HG03354 (cell line): ENCODE data around the gene SMO.
"Not testable (repeated sequence)": the region's sequence is repeated elsewhere in the genome, so short reads cannot be mapped to it uniquely, and the experiment has no call there.

Source experiments
- ATAC-seq: cut with Tn5 transposase; IDR thresholded peaks from one replicate; pipeline ENCODE4 v1.9.1; 2021; ENCODE audit warnings: mild to moderate bottlenecking; ENCODE audit not compliant: unreplicated experiment, poor library complexity, severe bottlenecking

Gene SMO

DNA sequence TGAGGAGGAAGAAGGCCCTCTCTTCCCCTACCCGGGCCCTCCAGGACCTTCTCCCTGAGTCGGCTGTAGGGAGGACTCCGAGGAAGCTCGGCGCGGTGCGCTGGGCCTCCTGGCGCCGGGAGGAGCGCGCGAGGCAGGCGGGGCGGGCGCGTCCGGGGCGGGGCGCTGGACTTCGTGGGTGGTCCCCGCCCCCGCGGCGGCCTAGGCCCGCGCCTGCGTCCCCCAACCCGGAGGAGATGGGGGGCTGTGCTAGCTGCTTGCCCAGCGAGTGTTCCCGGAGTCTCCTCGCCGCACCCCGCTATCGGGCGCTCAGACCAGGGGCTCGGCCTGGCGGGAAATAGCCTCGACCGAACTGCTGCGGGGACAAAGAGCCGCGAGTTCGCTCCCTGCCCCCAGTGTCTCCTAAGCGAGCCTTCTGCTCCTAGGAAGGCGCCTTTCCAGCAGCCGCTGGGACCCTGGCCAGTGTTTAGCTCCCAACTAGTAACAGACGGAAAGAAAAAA, 19.2 kb upstream of the SMO start:
- peak; percentile 44 for ATAC-seq

- peak; percentile 53 for ATAC-seq
Observed at GRCh38 chr7:129169686-129170440, 18.6 kb upstream of the SMO start.

- ATAC-seq, result no peak
Observed at GRCh38 chr7:129170441-129171021, 17.9 kb upstream of the SMO start.

GRCh38 chr7:129173861-129174260, 14.6 kb upstream of the SMO start:
- ATAC-seq, result not testable (repeated sequence)

DNA sequence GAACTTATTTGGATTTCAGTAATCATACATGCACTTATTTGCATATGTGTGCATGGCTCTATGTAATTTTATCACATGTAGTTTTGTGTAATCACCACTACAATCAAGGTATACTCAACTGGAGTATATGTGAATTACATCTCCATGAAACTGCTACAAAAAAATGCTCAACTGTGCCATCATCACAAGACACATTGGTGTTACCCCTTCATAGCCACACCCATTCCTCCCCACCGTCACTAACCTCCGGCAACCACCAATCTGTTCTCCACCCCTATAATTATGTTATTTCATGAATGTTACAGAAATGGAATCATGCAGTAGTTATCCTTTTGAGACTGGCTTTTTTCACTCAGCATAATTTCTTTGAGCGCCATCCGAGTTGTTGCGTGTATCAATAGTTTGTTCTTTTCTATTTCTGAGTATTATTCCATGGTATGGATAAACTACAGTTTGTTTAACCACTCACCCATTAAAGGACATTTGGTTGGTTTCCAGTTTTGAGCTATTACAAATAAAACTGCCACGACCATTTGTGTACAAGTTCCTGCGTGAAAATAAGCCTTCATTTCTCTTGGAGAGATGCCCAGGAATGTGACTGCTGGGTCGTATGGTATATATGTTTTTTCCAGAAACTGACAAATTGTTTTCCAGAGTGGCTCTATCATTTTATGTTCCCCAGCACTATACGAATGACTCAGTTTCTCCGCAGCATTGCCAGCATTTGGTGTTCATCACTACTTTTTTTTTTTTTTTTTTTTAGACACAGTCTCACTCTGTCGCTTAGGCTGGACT, 11.3 kb upstream of the SMO start:
- ATAC-seq, result no peak

GRCh38 chr7:129184981-129185670, 3.3 kb upstream of the SMO start:
- ATAC-seq, result no peak

GRCh38 chr7:129186749-129187260, 1.6 kb upstream of the SMO start:
- ATAC-seq, result no peak

DNA sequence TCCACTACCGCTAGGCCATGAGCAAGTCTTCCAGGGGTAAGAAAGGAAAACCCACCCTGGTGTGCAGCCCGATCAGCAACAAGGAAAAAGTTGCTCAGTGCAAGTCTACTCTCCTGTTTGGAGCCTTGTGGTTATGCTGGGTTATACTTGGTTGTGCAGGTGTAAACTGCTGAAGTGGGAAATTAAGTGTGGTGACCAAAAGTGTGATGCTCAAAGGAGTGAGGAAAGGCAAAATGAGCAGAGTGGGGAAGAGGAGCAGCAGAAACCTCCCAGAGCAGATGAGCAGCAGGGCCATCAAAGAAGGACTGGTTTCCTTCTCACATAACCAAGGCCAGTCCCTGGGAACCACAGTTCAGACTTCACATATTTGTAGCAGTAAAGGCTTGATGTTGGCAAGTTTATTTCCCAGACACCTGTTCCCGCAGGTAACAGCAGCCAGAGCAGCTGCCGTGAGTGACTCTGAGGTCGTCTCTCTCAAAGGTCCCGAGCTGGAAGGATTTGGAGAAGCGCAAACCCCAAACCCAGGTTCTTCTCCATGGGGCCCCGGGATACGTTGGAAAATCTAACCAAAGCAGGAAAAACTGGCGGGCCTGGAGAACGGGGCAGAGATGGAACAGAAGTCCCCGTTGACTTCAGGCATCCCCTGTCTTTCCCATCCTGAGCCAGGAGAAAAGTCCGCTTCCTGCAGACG, 607 bp upstream of the SMO start:
- no peak for ATAC-seq

- peak; percentile 28 for ATAC-seq
Observed at GRCh38 chr7:129188892-129189660, 643 bp downstream of the SMO start.

DNA sequence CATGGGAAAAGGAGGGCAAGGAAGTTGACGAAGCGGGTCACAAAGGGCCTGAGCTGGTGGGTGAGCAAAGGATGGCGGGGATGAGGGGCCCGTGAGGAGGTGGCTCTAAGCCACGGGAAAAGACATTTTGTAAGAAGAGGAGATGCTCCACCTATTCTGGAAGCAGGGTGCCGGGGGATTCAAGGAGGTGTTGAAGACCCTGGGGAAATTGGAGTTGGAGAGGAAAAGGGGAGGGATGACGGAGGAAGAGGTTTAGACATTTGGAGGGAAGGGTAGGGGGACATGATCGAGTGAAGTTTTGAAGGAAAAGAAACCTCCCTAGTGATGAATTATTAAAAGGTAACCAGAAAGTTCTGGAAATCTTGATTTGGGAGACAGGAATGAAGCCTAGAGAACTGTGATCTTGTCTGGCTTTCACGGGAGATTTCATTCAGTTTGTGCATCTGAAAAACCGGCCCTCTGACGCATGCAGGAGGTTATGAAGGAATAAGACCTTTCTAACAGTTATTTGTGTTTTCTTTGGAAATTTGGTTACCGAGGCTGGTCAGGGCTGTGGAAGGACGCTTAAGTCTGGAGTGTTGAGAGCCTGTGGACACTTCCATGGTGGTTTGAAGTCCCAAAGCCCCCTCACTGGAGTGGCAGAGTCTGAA, 1.4 kb downstream of the SMO start:
- no peak for ATAC-seq

DNA sequence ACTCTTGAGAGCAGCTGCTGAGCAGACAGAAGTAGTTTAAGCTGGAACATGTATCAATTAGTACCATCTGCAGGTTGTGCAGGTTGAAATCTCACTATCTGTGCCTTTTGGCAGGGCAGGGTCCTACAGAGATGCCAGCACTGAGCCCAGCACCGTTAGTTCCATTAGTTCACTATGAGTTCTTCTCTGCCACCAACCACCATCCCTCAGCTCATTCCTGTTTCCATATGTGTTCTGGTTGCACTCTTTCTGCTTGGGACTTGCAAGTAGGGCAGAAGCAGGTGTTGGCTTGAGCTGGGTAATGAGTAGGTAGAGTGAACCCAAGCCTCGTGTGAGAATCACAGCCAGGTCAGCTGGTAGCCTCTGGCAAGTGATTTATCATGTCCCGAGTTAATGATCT, 2.8 kb downstream of the SMO start:
- ATAC-seq, result no peak

GRCh38 chr7:129193892-129194291, 5.5 kb downstream of the SMO start:
- ATAC-seq, result no peak

DNA sequence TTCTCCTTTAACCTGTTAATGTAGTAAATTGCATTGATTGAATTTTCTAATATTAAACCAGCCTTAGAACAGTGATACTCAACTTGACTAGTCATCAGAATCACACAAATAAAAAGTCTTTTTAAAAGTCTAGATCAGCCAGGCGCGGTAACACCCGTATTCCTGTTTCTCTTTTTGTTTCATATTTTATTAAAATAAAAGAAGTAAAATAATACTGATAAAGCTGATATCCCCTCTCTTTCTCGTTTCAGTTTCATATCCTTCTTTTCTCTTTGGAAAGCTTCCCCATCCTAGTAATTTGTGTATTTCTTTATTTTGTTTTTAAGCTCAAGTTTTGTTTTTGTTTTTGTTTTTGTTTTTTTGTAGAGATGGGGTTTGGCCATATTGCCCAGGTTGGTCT, 9.3 kb downstream of the SMO start:
- no peak for ATAC-seq

DNA sequence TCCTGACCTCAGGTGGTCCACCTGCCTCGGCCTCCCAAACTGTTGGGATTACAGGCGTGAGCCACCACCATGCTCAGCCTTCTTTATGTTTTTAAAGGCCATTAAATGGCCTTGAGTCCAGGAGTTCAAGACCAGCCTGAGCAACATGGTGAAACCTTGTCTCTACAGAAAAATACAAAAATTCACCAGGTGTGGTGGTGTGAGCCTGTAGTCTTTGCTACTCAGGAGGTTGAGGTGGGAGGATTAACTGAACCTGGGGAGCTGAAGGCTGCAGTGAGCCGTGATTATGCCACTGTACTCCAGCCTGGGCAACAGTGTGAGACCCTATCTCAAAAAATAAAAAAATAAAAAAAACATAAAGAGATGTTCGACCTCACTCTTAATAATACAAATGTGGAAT, 11.0 kb downstream of the SMO start:
- no peak for ATAC-seq

DNA sequence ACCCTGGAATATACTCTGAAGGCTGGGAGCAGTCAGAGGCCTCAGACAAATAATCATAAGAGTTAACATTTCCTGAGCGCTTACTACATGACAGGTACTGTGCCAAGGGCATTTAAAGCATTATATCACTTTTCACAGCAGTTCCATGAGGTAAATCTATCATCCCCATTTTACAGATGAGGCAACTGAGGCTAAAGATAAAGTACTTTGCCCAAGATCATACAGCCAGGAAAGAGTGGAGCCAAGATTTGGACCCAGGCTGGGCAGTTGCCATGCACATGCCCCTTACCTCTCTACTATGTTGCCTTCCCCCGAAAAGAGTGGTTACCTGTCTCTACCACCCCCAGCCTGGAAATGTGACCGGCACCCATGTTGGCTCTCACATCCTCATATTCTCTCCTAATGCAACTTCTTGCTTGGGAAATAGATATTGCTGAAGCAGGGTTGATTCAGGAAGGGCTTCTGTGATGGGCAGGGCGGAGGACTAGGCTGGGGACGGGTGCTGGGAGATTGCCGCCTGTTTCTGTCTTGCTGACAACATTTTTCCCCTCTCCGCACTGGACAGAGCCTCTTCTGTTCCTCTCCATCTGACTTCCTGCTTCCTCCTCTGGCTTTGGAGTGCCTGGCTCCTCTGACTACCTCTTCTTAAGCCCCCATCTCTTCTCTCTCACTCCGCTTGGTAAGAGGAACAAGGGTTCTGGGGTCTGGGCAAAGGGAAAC, 13.8 kb downstream of the SMO start:
- ATAC-seq, result no peak

DNA sequence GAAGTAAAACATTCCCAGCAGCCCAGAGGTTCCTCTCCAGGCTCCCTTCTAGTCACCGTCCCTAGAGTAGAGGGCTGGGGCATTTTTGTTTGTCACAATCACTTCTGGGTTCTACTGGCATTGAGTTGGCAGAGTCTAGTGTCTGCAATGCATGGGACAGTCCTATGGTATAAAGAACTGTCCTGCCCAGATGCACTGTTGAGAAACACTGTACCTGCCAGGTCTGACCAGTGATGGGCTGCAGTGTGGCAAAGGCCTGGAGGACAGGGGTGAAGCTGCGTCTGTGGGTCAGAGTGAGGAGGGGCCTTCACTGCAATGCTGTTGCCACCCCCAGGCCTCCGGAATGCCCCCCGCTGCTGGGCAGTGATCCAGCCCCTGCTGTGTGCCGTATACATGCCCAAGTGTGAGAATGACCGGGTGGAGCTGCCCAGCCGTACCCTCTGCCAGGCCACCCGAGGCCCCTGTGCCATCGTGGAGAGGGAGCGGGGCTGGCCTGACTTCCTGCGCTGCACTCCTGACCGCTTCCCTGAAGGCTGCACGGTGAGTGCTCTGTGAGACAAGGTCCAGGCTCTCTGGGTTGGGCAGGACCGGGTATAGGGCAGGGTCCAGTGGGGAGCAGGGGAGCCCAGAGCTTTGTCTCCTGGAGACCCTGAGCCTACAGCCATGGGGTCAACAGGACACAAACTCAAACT, 14.8 kb downstream of the SMO start:
- no peak for ATAC-seq
